ENCODE data around the gene ERVK3-1.
A peak's percentile ranks its signal among the peaks of the same experiment; 100 is the strongest.

The ERVK3-1 gene

GRCh38 chr19:58279042-58279924 lies 25.9 kb upstream of the ERVK3-1 start:
- peak; percentile 48 for DNase-seq (ENCODE audit: low read depth, low spot score)
- no peak for TF ChIP-seq CTCF (IDR thresholded peaks at IDR 0.05; ENCODE audit: low read depth, low read length)
- H3K4me3 ChIP-seq (ENCODE audit: low read depth, low read length) = peak overlapping the region; percentile 97
- in situ Hi-C loops (cut with HindIII; ENCODE audit: low sequenced_read_pairs) = no loop called here

- in situ Hi-C loops (cut with HindIII; ENCODE audit: low sequenced_read_pairs) = no loop called here
These were observed 25.3 kb upstream of the ERVK3-1 start for GRCh38 chr19:58279925-58280316.

GRCh38 chr19:58284199-58284598 lies 21.0 kb upstream of the ERVK3-1 start:
- no peak for DNase-seq (ENCODE audit: low read depth, low spot score)
- in situ Hi-C loops (cut with HindIII; ENCODE audit: low sequenced_read_pairs) = no loop called here
- no peak for TF ChIP-seq CTCF (IDR thresholded peaks at IDR 0.05; ENCODE audit: low read depth, low read length)
- H3K4me3 ChIP-seq (ENCODE audit: low read depth, low read length) = no peak overlapping the region

More at GRCh38 chr19:58279925-58280316, 25.3 kb upstream of the ERVK3-1 start:
- TF ChIP-seq CTCF (IDR thresholded peaks at IDR 0.05; ENCODE audit: low read depth, low read length) = no peak
- H3K4me3 ChIP-seq (ENCODE audit: low read depth, low read length) = peak overlapping the region; percentile 97
- DNase-seq (ENCODE audit: low read depth, low spot score) = no peak

DNA sequence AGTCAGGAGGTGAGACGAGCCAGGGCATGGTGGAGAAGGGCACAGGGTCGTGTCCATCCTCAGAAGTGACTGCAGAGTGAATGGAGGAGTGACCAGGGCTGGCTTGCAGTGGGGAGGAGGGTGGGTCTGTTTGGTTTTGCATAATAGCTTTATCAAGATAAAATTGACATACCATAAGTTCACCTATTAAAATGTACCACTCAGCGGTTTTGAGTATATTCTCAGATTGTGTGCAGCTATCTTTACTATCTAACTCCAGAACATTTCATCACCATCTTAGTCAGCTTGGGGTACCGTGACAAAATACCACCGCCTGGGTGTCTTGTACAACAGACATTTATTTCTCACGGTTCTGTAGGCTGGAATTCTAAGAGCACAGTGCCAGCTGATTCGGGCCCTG lies 13.2 kb upstream of the ERVK3-1 start:
- no peak overlapping the region for H3K4me3 ChIP-seq (ENCODE audit: low read depth, low read length)
- no peak for DNase-seq (ENCODE audit: low read depth, low spot score)
- in situ Hi-C loops (cut with HindIII; ENCODE audit: low sequenced_read_pairs) = no loop called here
- no peak for TF ChIP-seq CTCF (IDR thresholded peaks at IDR 0.05; ENCODE audit: low read depth, low read length)

GRCh38 chr19:58294743-58295374 lies 10.3 kb upstream of the ERVK3-1 start:
- in situ Hi-C loops (cut with HindIII; ENCODE audit: low sequenced_read_pairs) = no loop called here

DNA sequence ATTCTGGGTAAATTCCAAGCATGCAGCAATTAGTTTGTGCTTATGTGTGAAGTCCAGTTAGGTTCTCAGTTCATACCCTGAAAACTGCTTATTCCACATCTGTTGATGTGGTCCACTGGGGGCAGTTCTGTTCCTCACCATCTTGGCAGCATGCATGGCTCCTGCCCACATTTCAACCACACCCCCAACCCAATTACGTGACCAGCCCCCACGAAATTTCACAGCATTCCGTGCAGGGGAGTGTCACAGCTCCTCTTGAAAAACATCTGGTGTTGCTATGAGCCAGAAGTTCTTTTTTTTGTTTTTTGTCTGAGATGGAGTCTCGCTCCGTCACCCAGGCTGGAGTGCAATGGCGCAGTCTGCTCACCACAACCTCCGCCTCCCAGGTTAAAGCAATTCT lies 9.1 kb upstream of the ERVK3-1 start:
- DNase-seq (ENCODE audit: low read depth, low spot score) = no peak
- no peak for TF ChIP-seq CTCF (IDR thresholded peaks at IDR 0.05; ENCODE audit: low read depth, low read length)
- in situ Hi-C loops (cut with HindIII; ENCODE audit: low sequenced_read_pairs) = no loop called here
- no peak overlapping the region for H3K4me3 ChIP-seq (ENCODE audit: low read depth, low read length)

More at GRCh38 chr19:58294743-58295374, 10.3 kb upstream of the ERVK3-1 start:
- DNase-seq (ENCODE audit: low read depth, low spot score) = no peak
- H3K4me3 ChIP-seq (ENCODE audit: low read depth, low read length) = no peak overlapping the region
- no peak for TF ChIP-seq CTCF (IDR thresholded peaks at IDR 0.05; ENCODE audit: low read depth, low read length)
